GM19351 (cell line): ENCODE data around the gene PTPRE.

Experiments
- ATAC-seq: cut with Tn5 transposase; IDR thresholded peaks from one replicate; pipeline ENCODE4 v1.9.1; 2021; ENCODE audit warnings: mild to moderate bottlenecking, moderate library complexity; ENCODE audit not compliant: unreplicated experiment

The PTPRE gene

GRCh38 chr10:127882801-127883459, 24.0 kb upstream of the PTPRE start:
- ATAC-seq, result no peak

- no peak for ATAC-seq
Observed at GRCh38 chr10:127883516-127883915, 23.4 kb upstream of the PTPRE start.

- ATAC-seq, result no peak
Observed at GRCh38 chr10:127884501-127884900, 22.4 kb upstream of the PTPRE start.

- no peak for ATAC-seq
Observed at GRCh38 chr10:127886371-127887051, 20.4 kb upstream of the PTPRE start.

GRCh38 chr10:127887541-127888415, 19.1 kb upstream of the PTPRE start:
- ATAC-seq, result no peak

GRCh38 chr10:127888521-127889312, 18.2 kb upstream of the PTPRE start:
- ATAC-seq, result no peak

- ATAC-seq, result no peak
Observed at GRCh38 chr10:127889605-127890195, 17.2 kb upstream of the PTPRE start.

- no peak for ATAC-seq
Observed at GRCh38 chr10:127890216-127890615, 16.7 kb upstream of the PTPRE start.

- ATAC-seq, result no peak
Observed at GRCh38 chr10:127890832-127891334, 16.0 kb upstream of the PTPRE start.

GRCh38 chr10:127892743-127893142, 14.2 kb upstream of the PTPRE start, which contains the start of gene CLRN3:
Gene CLRN3 (minus strand): TSS chr10:127892941. CDS start chr10:127892784, 157 bp downstream.
- no peak for ATAC-seq

GRCh38 chr10:127894146-127894545, 12.8 kb upstream of the PTPRE start:
- ATAC-seq, result no peak

GRCh38 chr10:127896590-127896989, 10.3 kb upstream of the PTPRE start:
- no peak for ATAC-seq

- no peak for ATAC-seq
Observed at GRCh38 chr10:127897177-127897576, 9.7 kb upstream of the PTPRE start.

- ATAC-seq, result no peak
Observed at GRCh38 chr10:127899766-127900387, 7.0 kb upstream of the PTPRE start.

- ATAC-seq, result no peak
Observed at GRCh38 chr10:127903789-127904188, 3.1 kb upstream of the PTPRE start.

GRCh38 chr10:127904311-127905000, 2.4 kb upstream of the PTPRE start:
- no peak for ATAC-seq

GRCh38 chr10:127905001-127905847, 1.7 kb upstream of the PTPRE start:
- no peak for ATAC-seq

GRCh38 chr10:127905848-127906261, 1.0 kb upstream of the PTPRE start:
- no peak for ATAC-seq
